Skeletal muscle satellite cell (primary cell): ENCODE results near the gene RAB40C.
A peak's percentile ranks its signal among the peaks of the same experiment; 100 is the strongest.

ENCODE experiments used
- H3K27me3 ChIP-seq: 2 replicates; pipeline ENCODE4 v1.7.0; 2013; ENCODE audit warnings: low read length; ENCODE audit not compliant: control insufficient read depth, insufficient read depth
- H3K36me3 ChIP-seq: 2 replicates; pipeline ENCODE4 v1.7.0; 2013; ENCODE audit warnings: mild to moderate bottlenecking, control low read depth, low read length; ENCODE audit not compliant: insufficient read depth
- H3K4me1 ChIP-seq: 2 replicates; pipeline ENCODE4 v1.7.0; 2013; ENCODE audit warnings: low read length; ENCODE audit not compliant: control insufficient read depth, insufficient read depth
- H3K4me2 ChIP-seq: 2 replicates; pipeline ENCODE4 v1.7.0; 2013; ENCODE audit warnings: mild to moderate bottlenecking, low read length
- H3K4me3 ChIP-seq: 2 replicates; pipeline ENCODE4 v1.7.0; 2013; ENCODE audit warnings: low read length
- H3K9ac ChIP-seq: 2 replicates; pipeline ENCODE4 v1.7.0; 2013; ENCODE audit warnings: mild to moderate bottlenecking, low read depth, low read length, moderate library complexity
- H3K9me3 ChIP-seq: replicated peaks from 2 replicates; pipeline ENCODE4 v1.7.0; 2013; ENCODE audit warnings: mild to moderate bottlenecking, control low read depth, low read length

The RAB40C gene

GRCh38 chr16:588639-588888, 1.3 kb upstream of the RAB40C start:
- H3K4me1 ChIP-seq = peaks cover 40% of the 10 kb centered on the region

GRCh38 chr16:588889-589657, 793 bp upstream of the RAB40C start:
- peaks cover 40% of the 10 kb centered on the region for H3K4me1 ChIP-seq

More at GRCh38 chr16:588639-588888, 1.3 kb upstream of the RAB40C start:
- H3K9ac ChIP-seq = peak overlapping the region; percentile 90
- H3K4me2 ChIP-seq = peak overlapping the region; percentile 94
- no peaks in the 10 kb centered on the region for H3K9me3 ChIP-seq
- peak overlapping the region; percentile 98 for H3K4me3 ChIP-seq
- H3K27me3 ChIP-seq = no peaks in the 10 kb centered on the region
- peaks cover 3% of the 10 kb centered on the region for H3K36me3 ChIP-seq

GRCh38 chr16:590188-590814, 435 bp downstream of the RAB40C start:
- Histone ChIP-seq H3K27me3 (no peaks in the 10 kb centered on the region), H3K4me3 (peak overlapping the region; percentile 96), H3K4me2 (peak overlapping the region; percentile 99), H3K4me1 (peaks cover 39% of the 10 kb centered on the region), H3K9me3 (no peaks in the 10 kb centered on the region), H3K9ac (peak overlapping the region; percentile 88), H3K36me3 (peaks cover 4% of the 10 kb centered on the region)

More at GRCh38 chr16:588889-589657, 793 bp upstream of the RAB40C start:
- H3K9me3 ChIP-seq = no peaks in the 10 kb centered on the region
- H3K27me3 ChIP-seq = no peaks in the 10 kb centered on the region
- H3K4me2 ChIP-seq = peak overlapping the region; percentile 94
- H3K9ac ChIP-seq = peak overlapping the region; percentile 90
- H3K4me3 ChIP-seq = peak overlapping the region; percentile 98
- H3K36me3 ChIP-seq = peaks cover 4% of the 10 kb centered on the region

- H3K4me2 ChIP-seq = peak overlapping the region; percentile 99
- H3K9ac ChIP-seq = peak overlapping the region; percentile 88
- no peaks in the 10 kb centered on the region for H3K9me3 ChIP-seq
- peaks cover 34% of the 10 kb centered on the region for H3K4me1 ChIP-seq
- peaks cover 4% of the 10 kb centered on the region for H3K36me3 ChIP-seq
- H3K27me3 ChIP-seq = no peaks in the 10 kb centered on the region
- H3K4me3 ChIP-seq = peak overlapping the region; percentile 96
These were observed 942 bp downstream of the RAB40C start for GRCh38 chr16:590815-591200.

- no peak overlapping the region for H3K9ac ChIP-seq
- H3K4me2 ChIP-seq = peak overlapping the region; percentile 99
- peaks cover 30% of the 10 kb centered on the region for H3K4me1 ChIP-seq
- peak overlapping the region; percentile 96 for H3K4me3 ChIP-seq
- peaks cover 4% of the 10 kb centered on the region for H3K36me3 ChIP-seq
- no peaks in the 10 kb centered on the region for H3K9me3 ChIP-seq
- H3K27me3 ChIP-seq = no peaks in the 10 kb centered on the region
These were observed 1.4 kb downstream of the RAB40C start for GRCh38 chr16:591231-591630.

GRCh38 chr16:591892-592517, 2.1 kb downstream of the RAB40C start:
- Histone ChIP-seq H3K36me3 (peaks cover 4% of the 10 kb centered on the region), H3K4me3 (no peak overlapping the region), H3K27me3 (no peaks in the 10 kb centered on the region), H3K4me2 (no peak overlapping the region), H3K4me1 (peaks cover 23% of the 10 kb centered on the region), H3K9me3 (no peaks in the 10 kb centered on the region), H3K9ac (no peak overlapping the region)

GRCh38 chr16:592518-593306, 2.8 kb downstream of the RAB40C start:
- Histone ChIP-seq H3K4me1 (peaks cover 19% of the 10 kb centered on the region), H3K9me3 (no peaks in the 10 kb centered on the region), H3K4me2 (no peak overlapping the region), H3K9ac (no peak overlapping the region), H3K36me3 (peaks cover 4% of the 10 kb centered on the region), H3K27me3 (no peaks in the 10 kb centered on the region), H3K4me3 (no peak overlapping the region)

- H3K9ac ChIP-seq = no peak overlapping the region
- H3K4me1 ChIP-seq = peaks cover 12% of the 10 kb centered on the region
- no peak overlapping the region for H3K4me3 ChIP-seq
These were observed 3.5 kb downstream of the RAB40C start for GRCh38 chr16:593406-593805.

GRCh38 chr16:593807-594206, 3.9 kb downstream of the RAB40C start:
- H3K4me3 ChIP-seq = no peak overlapping the region

More at GRCh38 chr16:593406-593805, 3.5 kb downstream of the RAB40C start:
- H3K9me3 ChIP-seq = no peaks in the 10 kb centered on the region
- H3K4me2 ChIP-seq = no peak overlapping the region
- no peaks in the 10 kb centered on the region for H3K27me3 ChIP-seq
- H3K36me3 ChIP-seq = peaks cover 4% of the 10 kb centered on the region

GRCh38 chr16:595094-595528, 5.2 kb downstream of the RAB40C start:
- no peak overlapping the region for H3K4me3 ChIP-seq
- H3K9ac ChIP-seq = no peak overlapping the region
- no peak overlapping the region for H3K4me2 ChIP-seq
- H3K27me3 ChIP-seq = no peaks in the 10 kb centered on the region
- H3K4me1 ChIP-seq = peaks cover 11% of the 10 kb centered on the region
- peaks cover 9% of the 10 kb centered on the region for H3K36me3 ChIP-seq
- no peaks in the 10 kb centered on the region for H3K9me3 ChIP-seq

More at GRCh38 chr16:593807-594206, 3.9 kb downstream of the RAB40C start:
- no peaks in the 10 kb centered on the region for H3K9me3 ChIP-seq
- H3K9ac ChIP-seq = no peak overlapping the region
- no peaks in the 10 kb centered on the region for H3K27me3 ChIP-seq
- H3K4me1 ChIP-seq = peaks cover 11% of the 10 kb centered on the region
- H3K4me2 ChIP-seq = no peak overlapping the region
- H3K36me3 ChIP-seq = peaks cover 5% of the 10 kb centered on the region
